HEK293T (cell line): ENCODE data around the gene GALNT14.

Experiments
- CTCF ChIA-PET: fragments of 350-600 bp; formaldehyde crosslinking; extraction: SDS; loops from one replicate; lab custom pipeline; 2021; ENCODE audit warnings: antibody characterized with exemption, inconsistent platforms; lab: Yijun Ruan, JAX
- POLR2A ChIA-PET: fragments of 350-600 bp; formaldehyde crosslinking; extraction: SDS; loops from one replicate; lab custom pipeline; 2020; ENCODE audit warnings: antibody characterized with exemption, inconsistent platforms; lab: Yijun Ruan, JAX
- DNase-seq: peaks from one replicate; pipeline ENCODE4 v3.0.0; 2012; ENCODE audit warnings: mixed read lengths; ENCODE audit errors: extremely low spot score
- ARNT ChIP-seq: fragments of 450-650 bp; IDR thresholded peaks from 2 replicates; pipeline ENCODE4 v1.6.1; 2017; ENCODE audit warnings: mild to moderate bottlenecking
- BHLHE40 ChIP-seq: fragments of 450-650 bp; IDR thresholded peaks from 2 replicates; pipeline ENCODE4 v1.6.1; 2016; ENCODE audit warnings: mild to moderate bottlenecking, moderate library complexity, borderline replicate concordance
- CTBP1 ChIP-seq: fragments of 450-650 bp; IDR thresholded peaks from 2 replicates; pipeline ENCODE4 v1.6.1; 2016; ENCODE audit warnings: borderline replicate concordance
- ELF4 ChIP-seq: fragments of 450-650 bp; IDR thresholded peaks from 2 replicates; pipeline ENCODE4 v1.6.1; 2017; ENCODE audit warnings: antibody characterized with exemption
- FOXA1 ChIP-seq: fragments of 450-650 bp; IDR thresholded peaks from 2 replicates; pipeline ENCODE4 v1.6.1; 2016; ENCODE audit warnings: mild to moderate bottlenecking
- FOXK2 ChIP-seq: fragments of 450-650 bp; IDR thresholded peaks from 2 replicates; pipeline ENCODE4 v1.6.1; 2016; ENCODE audit warnings: mild to moderate bottlenecking
- FOXM1 ChIP-seq: fragments of 450-650 bp; IDR thresholded peaks from 2 replicates; pipeline ENCODE4 v1.6.1; 2017; ENCODE audit warnings: mild to moderate bottlenecking, borderline replicate concordance
- HDGF ChIP-seq: fragments of 450-650 bp; IDR thresholded peaks from 2 replicates; pipeline ENCODE4 v1.6.1; 2017; ENCODE audit warnings: antibody characterized with exemption, borderline replicate concordance
- L3MBTL2 ChIP-seq: fragments of 450-650 bp; conservative IDR thresholded peaks from 2 replicates; pipeline ENCODE4 v1.6.1; 2016; ENCODE audit warnings: mild to moderate bottlenecking
- LEF1 ChIP-seq: fragments of 450-650 bp; IDR thresholded peaks from 2 replicates; pipeline ENCODE4 v1.6.1; 2017; ENCODE audit warnings: mild to moderate bottlenecking, borderline replicate concordance
- NFRKB ChIP-seq: fragments of 450-650 bp; IDR thresholded peaks from 2 replicates; pipeline ENCODE4 v1.6.1; 2016; ENCODE audit warnings: mild to moderate bottlenecking, moderate library complexity
- SP1 ChIP-seq: fragments of 450-650 bp; IDR thresholded peaks from 2 replicates; pipeline ENCODE4 v1.6.1; 2017
- SUZ12 ChIP-seq: fragments of 450-650 bp; IDR thresholded peaks from 2 replicates; pipeline ENCODE4 v1.6.1; 2016; ENCODE audit warnings: mild to moderate bottlenecking
- TARDBP ChIP-seq: fragments of 450-650 bp; IDR thresholded peaks from 2 replicates; pipeline ENCODE4 v1.6.1; 2016
- ZNF384 ChIP-seq: fragments of 450-650 bp; IDR thresholded peaks from 2 replicates; pipeline ENCODE4 v1.6.1; 2016
- TF ChIP-seq, protein P1 (sequence below): fragments of 450-650 bp; IDR thresholded peaks from 2 replicates; pipeline ENCODE4 v1.6.1; 2016

The GALNT14 gene

DNA sequence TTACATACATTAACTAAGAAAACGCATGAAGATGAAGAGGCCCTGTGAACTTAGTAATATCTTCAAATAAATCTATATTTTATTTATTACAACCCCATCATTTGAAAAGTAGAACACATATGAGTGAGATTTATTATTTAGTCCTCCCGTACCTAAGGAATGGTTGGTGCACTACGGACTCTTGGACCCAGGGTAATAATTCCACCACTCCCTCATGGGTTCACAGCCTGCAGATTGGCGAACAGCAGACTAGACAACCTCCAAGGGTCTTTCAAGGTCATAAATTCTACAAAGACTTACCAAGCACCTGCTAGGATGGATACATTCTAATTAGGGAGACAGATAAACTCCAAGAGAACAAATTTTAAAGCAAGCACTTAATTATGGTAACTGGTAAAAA lies 51.6 kb downstream of the GALNT14 start:
- ChIA-PET CTCF (no interaction called here), POLR2A (no interaction called here)
- no peak for DNase-seq
- no peak for TF ChIP-seq LEF1
- no peak for TF ChIP-seq L3MBTL2
- TF ChIP-seq ELF4 = no peak
- TF ChIP-seq SP1 = no peak
- TF ChIP-seq BHLHE40 = no peak
- no peak for TF ChIP-seq CTBP1
- TF ChIP-seq ARNT = no peak
- TF ChIP-seq TARDBP = no peak
- no peak for TF ChIP-seq HDGF
- no peak for TF ChIP-seq NFRKB
- TF ChIP-seq FOXM1 = no peak
- TF ChIP-seq SUZ12 = no peak
- no peak for TF ChIP-seq ZNF384
- no peak for TF ChIP-seq FOXK2

DNA sequence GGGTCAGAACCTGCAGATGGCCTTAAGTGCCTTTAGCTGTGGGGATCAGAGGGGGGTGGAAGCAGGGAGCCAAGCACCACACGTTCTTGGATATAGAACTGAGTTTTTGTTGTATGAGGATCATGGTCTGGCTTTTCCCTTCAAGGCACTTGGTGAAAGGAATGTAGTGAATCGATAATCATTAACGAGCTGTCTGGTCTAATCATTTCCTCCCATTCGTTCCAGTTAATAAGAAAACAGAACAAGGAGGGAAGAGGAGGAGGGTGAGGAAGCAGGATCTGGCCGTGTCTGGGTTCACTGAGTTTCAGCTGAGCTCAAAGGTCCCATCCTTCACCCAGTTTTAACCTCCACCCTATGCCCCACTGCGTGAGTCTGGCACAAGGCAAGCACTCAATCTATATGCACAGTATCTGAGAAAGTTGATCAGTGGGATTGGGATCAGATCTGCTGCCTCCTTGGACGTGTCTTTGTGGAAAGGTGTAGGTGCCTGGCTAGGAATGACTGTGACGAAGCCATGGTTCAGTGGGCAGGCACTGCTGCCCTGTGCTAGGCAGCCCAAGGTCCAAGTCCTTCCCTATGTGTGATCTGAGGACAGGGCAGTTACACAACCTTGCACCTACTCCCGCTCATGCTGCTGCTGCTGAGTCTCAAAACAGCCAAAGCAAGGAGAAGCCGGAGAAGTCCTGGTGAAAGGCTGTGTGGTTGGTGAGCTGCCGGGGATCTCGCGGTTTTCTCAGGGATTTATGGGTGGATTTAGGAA lies 54.8 kb downstream of the GALNT14 start:
- POLR2A ChIA-PET = no interaction called here
- no peak for TF ChIP-seq CTBP1
- CTCF ChIA-PET = no interaction called here
- no peak for DNase-seq

DNA sequence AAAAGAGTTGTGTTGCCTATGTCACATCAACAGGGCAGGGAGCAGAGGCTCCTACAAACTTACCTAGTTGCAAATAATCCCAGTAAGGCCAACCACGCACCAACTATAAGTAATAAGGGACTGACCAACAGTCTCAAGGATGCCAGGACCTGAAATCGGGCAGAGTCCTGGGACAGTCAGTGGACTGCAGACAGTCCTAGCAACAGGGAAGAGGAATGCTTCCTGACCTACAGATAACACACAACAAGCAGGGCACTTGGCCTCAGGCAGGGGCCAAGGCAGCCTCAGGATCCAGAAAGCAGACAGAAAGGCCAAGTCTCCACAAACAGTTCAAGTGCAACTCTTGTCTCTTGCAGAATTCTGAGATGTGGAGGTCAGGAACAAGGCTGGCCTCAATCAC lies 56.2 kb downstream of the GALNT14 start:
- ChIA-PET CTCF (no interaction called here), POLR2A (no interaction called here)
- TF ChIP-seq FOXM1 (no peak), FOXA1 (no peak), SP1 (no peak), BHLHE40 (no peak), LEF1 (no peak)

DNA sequence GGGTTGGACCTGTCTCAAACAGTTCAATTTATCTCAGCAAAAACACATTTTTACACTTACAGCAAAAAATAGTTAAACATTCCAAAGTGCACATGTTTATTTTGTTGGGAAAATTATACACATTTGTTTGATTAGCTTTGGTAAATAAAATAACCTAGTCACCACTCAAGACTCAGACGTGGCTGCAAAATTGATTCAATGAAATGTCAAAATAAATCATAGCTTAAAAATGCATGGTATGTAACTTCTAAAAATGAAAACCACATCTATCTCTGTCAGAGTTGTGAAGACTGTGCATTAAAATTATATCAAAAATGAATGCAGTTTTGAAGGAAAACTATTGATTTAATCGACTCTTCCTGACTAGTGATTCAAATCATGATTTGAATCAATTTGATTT lies 56.7 kb downstream of the GALNT14 start:
- ChIA-PET POLR2A (no interaction called here), CTCF (no interaction called here)

More for the DNA sequence above, 56.2 kb downstream of the GALNT14 start:
- no peak for DNase-seq

DNA sequence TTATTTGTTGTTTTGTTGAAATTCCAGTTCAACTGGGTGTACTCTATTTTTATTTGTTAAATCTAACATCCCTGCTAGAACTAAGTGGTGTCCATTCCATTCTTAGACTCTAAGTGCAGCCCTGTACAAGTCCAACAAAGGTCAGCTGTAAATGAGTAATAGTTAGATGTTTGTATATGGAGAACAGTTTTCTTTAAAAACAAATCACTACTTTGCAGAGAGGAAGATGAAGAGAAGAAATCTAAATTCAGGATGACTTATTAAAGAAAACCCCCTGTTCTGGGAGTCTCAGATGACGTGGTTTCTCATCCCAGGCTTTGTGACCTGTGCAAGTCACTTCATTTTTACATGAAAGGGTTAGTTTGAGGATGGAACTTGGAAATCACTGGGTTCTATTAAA lies 57.9 kb downstream of the GALNT14 start:
- DNase-seq = no peak

More for the DNA sequence above, 56.7 kb downstream of the GALNT14 start:
- DNase-seq = no peak
- TF ChIP-seq ARNT (no peak), BHLHE40 (no peak), NFRKB (no peak), LEF1 (no peak), FOXA1 (no peak), L3MBTL2 (no peak)
- TF ChIP-seq, protein P1, sequence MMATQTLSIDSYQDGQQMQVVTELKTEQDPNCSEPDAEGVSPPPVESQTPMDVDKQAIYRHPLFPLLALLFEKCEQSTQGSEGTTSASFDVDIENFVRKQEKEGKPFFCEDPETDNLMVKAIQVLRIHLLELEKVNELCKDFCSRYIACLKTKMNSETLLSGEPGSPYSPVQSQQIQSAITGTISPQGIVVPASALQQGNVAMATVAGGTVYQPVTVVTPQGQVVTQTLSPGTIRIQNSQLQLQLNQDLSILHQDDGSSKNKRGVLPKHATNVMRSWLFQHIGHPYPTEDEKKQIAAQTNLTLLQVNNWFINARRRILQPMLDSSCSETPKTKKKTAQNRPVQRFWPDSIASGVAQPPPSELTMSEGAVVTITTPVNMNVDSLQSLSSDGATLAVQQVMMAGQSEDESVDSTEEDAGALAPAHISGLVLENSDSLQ = no peak

DNA sequence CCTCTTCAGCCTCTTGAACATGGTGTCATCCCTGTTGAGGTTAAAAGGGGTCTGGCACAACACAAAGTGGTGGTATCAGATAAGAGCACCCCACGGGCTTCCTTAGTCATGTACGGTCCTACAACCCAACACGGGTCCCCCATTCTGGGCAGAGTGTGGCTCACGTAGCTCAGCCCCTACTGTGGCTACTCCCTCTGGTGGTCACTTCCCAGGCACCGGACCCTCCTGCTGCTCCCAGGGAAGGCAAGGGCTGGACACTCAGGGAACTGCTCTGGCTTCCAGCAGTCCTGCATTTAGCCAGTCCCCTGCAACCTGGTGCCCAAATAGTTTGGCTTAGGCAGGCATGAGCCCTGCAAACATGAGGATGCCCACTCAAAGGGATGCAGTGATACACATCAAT lies 58.6 kb downstream of the GALNT14 start:
- CTCF ChIA-PET = no interaction called here
- no peak for DNase-seq
- POLR2A ChIA-PET = no interaction called here
- TF ChIP-seq NFRKB (no peak), HDGF (no peak)

More for the DNA sequence above, 57.9 kb downstream of the GALNT14 start:
- ChIA-PET CTCF (no interaction called here), POLR2A (no interaction called here)
- no peak for TF ChIP-seq ARNT
- TF ChIP-seq, protein P1 = no peak
- TF ChIP-seq FOXM1 = no peak
- TF ChIP-seq ZNF384 = no peak
- no peak for TF ChIP-seq TARDBP
- no peak for TF ChIP-seq NFRKB
- no peak for TF ChIP-seq LEF1
- TF ChIP-seq L3MBTL2 = no peak
- no peak for TF ChIP-seq SP1
- TF ChIP-seq CTBP1 = no peak

DNA sequence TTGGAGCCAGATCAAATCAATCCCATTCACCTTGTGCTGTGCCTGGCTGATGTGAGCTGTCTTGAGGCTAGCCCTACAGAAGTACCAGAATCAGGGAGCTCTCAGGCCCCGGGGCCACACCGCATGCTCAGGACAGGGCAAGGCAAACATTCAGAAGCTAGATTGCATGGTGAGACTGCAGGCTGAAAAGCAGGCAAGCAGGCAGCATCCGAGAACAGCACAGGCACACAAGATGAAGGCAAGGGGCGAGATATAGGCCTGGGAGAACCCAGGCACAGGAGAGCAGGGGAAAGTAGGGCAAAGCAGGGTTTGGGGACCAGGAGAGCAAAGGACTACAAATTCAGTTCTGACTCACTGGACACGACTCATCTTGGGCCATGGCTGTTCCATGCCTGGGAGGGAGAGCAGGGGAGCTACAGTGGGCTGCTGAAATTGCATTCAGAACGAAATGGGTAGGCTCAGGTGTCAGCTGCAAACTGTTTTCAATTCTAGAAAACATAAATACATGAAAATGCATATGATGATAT lies 59.6 kb downstream of the GALNT14 start:
- ChIA-PET POLR2A (no interaction called here), CTCF (interaction anchor here (0.6 kb wide), 1 partner anchor 54 kb away, joined by 3 read pairs; no protein-coding TSS in a partner anchor)
- TF ChIP-seq TARDBP (no peak), HDGF (no peak), ARNT (no peak), SP1 (no peak), FOXM1 (no peak), ZNF384 (no peak), FOXK2 (no peak), FOXA1 (no peak), LEF1 (no peak), ELF4 (no peak), BHLHE40 (no peak)
- TF ChIP-seq, protein P1 = no peak
- DNase-seq = no peak
